ENCODE measurements around the gene TSHZ1.

Gene TSHZ1

DNA sequence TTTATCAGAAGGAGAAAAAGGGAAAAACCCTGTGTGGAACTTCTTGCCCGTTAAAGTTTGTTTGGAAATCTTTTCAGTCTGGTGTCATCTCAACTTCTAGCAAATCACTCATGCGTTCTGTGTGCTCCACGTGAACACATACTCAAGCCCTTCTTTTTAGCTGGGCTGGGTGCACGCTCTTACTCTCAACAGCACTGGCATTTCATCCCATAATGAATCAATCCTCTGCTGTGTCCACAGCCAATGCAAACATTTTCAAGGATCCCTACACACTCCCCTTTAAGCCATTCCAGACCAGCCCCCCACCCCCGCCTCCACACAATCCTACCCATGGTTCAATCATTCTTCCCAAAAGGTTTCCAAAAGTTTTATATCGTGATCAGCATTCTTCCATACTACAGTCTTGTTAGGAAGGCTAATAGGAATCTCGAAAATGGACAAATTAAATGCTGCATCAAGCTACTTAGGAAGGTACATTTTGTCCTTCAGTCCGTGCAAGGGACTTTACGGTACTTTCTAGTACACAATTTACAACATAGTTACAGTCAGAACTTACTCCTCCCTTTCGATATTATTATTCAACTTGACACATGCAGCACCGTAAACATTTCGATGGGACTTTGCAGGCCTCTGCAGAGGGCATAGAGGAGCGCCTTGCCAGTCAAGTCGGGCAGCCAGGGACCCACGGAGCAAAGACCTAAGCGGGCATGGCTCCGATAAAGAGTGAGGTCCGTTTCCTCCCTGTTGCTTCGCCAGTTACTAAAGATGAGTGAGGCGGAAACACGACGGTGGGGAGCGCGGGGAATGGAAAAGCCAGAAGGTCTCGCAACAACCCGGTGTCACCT lies 3.1 kb upstream of the TSHZ1 start:
- DNase-seq (ENCODE audit: low read depth) = no peak

DNA sequence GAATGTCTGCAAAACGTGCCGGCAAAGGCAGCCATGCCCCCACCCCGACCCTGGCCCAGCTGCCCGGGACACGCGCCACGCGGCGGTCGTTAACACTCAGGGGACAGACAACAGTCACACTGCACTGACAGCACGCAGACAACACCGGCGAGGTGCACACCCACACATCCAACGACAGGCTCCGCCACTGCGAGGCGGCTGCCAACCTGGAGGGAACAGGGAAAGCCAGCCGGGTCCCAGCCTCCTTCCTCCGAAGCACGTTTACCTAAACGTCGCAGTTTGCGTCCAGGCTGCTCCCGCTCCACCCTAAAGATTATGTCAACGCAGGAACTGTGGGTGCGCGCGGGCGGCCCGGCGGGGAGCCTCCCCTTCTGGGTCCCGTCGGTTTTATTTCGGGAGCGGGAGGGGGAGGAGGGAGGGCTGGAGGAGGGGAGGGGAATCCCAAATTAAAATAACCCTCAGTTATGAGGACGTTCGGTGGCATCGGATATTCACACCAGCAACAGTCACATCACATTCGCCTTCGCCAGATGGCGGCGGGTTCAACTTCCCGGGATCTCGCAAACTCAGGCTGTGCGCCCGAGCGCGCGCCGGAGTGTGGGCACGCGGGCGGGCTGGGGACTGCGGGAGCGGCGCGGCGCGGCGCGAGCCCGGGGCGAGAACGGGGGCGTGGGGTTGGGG lies 2.3 kb upstream of the TSHZ1 start:
- peak; percentile 26 for DNase-seq (ENCODE audit: low read depth)

DNA sequence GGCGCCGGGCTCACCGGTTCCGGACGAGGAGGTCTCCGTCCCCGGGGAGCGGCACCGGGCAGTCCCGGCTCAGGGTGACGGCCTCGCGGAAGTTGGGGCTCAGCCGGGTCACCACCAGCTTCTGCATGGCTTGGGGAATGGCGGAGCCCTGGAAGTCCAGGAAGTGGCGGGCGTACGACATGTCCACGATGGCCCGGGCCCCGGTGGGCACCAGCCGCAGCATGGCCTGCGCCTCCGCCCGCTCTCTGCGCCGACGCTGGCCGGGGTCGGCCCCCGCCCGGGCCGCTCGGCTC lies 1.8 kb upstream of the TSHZ1 start:
- no peak for DNase-seq (ENCODE audit: low read depth)

DNA sequence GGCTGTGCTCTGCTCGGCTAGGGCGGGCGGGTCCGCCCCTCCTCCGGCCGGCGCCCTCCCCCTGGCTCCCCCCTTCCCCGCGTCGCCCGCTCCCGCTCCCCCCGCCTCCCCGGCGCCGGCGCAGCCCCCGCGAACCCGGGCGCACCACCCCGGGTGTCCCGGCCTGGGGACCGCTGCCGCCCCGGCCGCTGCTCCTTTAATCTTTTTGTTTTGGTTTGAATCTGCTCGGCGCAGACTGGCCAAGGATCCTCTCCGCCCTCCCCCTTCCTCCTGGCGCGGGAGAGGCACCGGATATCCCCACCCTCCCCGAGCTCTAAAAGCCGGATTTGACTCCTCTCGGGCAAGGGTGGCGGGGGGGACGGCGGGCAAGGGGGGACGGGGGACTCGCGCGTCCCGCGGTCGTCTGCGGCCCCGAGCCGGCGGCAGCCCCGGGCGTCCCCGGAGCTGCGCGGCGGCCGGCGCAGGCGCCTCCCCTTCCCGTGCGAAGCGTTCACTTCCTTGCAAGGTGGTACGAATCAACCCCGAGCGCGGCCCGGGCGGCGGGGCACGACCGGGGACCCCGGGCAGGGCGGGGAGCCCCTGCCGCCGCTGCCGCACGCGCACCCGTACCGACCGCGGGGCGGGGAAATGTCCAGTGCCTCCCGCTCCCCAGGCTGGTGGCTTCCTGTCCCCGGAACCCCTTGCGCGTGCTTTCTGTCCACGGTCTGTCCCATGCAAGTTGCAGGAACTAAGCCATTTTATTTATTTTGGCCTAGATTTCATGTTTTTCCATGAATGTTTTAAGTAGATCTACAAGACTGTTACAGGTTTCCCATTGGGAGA lies 1.3 kb upstream of the TSHZ1 start, which contains the start of gene PTGR3:
Gene PTGR3, minus strand, starts transcription at position 11 of the 822 bp plus-strand sequence. CDS start 81 bp downstream, outside the sequence.
- DNase-seq (ENCODE audit: low read depth) = peak; percentile 60

DNA sequence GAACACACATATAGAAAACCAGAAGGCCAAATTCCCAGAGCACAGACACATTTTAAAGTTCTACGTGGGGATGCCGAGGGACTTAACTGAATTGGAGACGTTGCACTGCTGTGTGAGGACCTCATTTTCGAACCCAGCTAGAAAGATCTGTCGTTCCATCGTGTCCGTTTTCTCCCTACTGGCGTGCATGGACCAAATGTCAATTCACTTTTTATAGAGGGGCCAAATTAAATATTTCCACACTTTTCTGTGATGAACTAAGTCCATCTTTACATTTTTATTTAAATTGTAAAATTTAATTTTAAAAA lies 692 bp upstream of the TSHZ1 start:
- DNase-seq (ENCODE audit: low read depth) = no peak

DNA sequence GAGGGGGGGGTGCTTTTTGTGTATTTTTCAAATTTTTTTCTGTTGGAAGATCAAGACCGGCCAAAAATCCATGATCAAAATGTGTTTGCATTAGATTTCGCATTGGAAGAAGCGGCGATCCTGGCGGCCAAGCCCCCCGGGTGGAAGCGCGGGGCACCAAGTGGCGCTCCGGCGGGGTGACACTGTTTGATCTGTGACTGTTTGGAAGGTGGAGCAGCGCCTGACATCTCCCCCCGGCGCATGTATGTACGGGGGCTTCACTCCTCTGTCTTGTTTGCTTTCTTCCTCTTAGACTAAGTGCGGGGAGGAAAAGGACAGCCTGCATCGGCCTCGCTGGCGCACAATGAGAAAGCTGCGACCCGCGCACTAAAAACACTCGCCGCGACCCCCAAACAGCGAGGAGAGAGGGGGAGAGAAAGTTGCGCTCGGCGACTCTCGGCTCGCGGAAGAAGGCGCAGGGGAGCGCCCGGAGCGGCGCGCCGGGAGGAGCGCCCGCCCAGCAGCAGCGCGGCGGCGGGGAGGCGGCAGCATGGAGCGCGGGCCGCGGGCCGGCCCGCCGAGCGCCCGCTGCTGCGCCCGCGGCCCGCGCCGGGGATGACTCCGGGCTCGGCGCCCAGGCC lies 515 bp downstream of the TSHZ1 start:
- no peak for DNase-seq (ENCODE audit: low read depth)

DNA sequence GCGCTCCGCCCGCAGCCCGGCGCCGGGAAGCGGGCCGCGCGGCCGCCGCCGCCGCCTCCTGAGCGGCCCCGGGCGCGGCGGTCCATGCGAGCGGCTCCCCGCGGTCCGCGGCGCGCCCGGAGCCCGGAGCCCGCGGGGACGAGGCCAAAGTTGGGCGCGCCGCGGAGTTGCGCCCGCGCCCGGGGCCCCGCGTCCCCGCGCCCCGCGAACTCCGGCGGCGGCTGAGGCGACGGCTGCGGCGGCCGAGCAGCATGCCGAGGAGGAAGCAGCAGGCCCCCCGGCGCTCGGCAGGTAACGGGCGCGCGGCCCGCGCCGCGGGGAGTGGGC lies 992 bp downstream of the TSHZ1 start:
- no peak for DNase-seq (ENCODE audit: low read depth)

DNA sequence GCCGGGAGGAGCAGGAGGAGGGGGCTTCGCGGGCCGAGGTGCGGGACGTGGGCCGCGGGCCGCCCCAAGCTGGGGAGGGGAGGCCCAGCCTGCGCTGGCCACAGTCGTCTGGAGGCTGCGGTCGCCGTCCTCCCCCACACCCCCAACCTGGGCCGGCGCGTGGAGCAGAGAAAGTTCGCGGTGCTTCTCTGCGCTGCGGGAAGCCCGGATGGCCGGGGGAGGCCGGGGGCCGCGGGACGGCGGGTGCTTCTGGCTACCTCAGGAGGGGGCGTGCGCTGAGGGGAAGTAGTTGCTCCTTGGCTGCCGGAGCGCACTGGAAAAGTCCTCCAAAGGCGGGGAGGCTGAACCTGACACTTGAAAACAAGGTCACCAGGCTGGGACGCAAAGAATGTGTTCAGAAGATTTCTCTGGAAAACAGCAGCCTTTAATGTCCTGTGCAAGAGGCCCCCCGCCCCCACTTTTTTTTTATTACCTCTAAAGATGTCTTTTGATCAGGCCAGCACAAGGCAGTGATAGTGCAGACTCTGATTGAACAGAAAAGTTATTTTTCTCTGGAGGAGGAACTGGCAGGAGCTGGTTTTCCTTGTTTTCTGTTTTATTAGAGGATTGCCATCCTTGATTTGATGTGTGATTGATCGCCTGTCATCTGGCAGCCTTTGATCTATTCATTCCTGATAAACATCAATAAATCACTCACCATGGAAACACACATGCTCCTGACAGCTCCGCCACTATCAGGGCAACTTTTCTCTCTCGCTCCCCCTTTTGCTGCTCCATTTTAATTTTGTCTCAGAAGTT lies 1.6 kb downstream of the TSHZ1 start:
- no peak for DNase-seq (ENCODE audit: low read depth)

DNA sequence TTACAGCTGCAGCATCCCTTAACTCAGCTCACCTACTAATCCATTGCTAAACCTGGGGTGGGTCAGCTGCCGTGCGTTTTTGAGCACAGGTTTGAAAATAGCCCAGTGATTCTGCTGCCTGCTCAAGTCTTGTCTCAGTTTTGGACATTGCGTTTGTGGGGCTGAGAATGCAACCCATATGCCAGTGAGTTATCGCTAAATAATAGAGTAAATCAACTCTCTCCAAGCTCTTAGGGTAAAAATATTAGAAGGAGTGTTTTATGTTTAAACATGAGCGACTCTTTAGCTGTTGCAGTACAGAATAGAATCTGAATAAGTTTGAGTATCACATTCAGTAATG lies 2.1 kb downstream of the TSHZ1 start:
- no peak for DNase-seq (ENCODE audit: low read depth)

DNA sequence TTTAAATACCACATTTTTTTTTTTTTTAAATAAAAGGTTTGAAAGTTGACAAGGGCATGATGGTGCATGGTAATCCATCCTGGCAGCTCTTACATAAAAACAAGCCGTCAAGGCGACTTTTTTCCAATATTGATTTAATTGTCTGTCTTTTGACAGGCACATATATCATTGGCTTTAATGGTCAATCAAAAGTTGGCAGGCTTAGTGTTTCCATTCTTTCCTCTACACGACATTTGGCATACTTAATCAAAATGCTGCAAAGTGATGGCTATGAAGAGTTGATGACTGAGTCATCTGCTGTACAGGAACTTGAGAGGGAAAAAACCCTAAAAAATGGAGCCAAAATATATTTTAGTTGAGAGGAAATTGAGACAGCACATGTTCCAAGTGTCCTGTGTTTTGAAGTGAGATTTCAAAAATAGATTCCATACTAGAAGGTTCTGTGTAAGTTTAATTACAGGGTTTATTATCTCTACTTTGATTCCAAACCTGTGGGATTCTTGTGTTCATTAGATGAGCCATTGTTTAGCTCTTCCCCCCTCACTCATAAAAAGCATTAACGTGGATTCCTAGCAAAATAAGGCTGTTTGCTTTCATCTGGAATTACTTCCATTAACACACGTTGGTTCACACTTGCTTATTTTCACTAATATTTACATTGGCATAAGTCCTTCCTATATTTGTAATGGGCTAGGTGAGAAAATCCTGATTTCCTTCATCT lies 3.2 kb downstream of the TSHZ1 start:
- no peak for DNase-seq (ENCODE audit: low read depth)

DNA sequence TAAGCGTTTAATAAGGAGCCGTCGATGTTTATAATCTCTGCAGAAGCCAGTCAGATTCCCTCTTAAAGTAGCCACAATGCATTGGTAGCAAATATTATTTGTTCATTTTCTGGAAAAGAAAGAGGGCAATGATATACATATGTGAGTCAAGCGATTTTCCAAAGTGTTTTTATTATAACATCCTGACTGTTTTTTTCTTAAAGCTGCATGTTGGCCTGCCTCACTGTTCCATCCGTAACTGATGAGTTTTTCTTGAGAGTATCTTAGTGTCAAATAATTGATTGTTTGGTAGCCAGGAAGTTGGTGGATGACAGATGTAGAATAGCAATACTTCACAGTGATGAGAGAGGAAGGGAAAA lies 3.7 kb downstream of the TSHZ1 start:
- no peak for DNase-seq (ENCODE audit: low read depth)

DNA sequence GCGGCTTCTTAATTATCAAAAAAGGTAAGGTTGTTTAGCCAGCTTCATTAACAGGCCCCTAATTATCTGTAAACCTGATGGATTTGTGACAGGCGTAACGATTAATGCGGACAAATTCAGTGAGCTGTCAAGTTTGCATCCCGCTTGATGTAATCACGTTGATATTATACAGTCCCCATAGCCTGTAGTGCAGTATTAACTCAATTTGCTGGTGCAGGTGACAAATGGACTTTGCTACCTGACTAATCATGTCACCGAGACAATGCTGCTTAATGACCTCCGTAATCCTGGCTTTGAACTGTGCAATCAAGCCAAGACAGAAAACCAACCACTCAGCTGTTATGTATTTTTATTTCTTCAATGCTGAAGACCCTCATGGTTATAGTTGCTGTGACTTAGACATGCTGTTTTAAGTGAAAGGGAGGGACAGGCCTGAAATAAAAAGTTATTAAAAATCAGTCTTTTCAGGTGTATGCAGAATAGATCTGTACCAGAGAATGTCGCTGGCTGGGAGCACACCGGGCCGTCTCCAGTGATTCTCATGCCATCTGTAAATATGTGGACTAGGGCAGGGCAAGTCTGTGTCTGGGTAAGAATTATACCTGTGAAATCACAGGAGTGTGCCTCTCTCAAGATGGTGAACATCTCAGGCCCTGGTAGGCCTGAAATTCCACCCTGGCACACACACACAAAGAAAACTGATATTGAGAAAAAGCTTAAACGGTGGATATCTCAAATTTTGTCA lies 4.3 kb downstream of the TSHZ1 start:
- DNase-seq (ENCODE audit: low read depth) = no peak

DNA sequence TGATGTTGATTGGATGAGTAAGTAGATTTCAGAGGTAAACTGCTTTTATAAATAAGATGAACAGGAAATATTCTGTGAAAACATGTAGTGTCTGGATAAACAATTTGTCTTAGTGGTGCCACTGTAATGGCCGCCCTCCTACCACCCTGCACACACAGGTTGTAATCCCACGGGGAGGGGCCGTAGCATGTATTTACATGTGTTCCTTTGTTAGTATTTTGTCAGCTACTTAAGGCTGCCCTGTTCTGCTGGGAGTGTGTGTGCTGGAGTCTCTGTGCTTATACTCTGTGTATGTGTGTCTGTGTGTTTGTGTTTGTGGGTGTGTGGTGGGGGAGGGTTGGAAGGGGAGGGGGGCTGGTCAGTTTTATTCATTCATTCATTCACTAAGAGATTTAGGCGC lies 5.1 kb downstream of the TSHZ1 start:
- DNase-seq (ENCODE audit: low read depth) = no peak

DNA sequence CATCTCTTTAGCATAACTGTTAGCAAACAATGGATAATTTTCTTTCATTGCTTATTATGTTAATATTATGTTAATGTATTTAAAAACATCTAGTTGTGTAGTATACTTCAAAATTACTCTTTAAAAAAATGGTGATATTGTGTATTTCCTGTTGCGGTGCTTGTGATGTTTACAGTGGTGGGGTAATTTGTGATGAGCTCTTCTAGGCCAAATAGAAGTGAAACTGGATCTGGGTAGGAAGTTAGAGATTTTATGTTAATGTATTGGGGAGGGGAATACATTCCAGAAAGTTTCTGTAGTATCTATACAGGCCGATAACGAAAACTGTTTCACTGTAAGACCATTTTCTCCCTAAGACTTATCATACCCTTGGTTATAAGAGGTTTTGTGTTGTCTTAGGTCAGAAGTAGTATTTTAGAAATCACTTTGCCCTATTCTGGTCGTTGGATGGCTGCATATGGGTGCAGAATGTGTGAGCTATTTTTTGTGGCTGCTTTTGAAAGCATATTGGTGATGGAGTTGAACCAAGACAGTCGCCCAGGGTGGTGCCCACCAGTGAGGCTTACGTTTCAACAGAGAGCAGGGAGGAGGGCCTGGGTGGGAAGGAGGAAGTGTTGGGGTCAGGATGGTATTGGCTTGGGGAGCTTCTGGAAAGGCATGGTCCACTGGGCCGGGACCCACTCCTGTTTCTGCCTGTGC lies 5.8 kb downstream of the TSHZ1 start:
- DNase-seq (ENCODE audit: low read depth) = no peak

DNA sequence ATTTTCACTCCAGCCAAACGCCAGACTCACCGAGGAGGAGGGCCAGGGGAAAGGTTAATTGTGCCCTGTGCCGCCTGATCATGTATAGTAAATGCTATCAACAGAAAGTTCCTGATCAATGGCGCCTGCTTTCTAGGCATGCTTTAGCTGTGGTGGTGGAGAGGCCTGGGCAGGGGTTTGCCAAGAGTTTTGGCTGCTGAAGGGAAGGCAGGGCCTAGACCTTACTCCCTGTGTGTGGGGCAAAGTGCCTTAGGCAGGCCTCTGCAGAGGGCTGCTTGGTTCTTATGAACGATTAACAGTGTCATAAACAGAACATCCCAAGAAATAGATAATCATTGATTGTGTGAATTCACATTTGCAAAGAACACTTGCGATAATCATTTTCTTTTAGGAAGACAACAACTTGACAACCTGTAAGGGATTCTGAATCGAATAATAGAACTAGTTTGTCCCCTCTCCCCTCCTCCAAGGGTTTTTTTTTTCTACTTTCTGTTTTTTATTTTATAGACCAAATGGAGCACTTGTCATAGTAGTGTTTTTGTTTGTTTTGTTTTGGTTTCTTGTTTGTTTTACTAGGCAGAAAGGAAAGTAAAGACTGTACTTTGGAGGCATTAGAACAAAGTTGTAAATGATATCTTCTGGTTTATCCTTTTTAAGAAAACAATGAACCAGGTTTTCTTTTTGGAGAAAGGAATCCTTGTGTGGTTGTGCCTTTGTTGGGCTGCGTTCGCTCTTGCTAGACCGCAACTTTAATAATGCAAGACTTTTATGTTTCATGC lies 6.5 kb downstream of the TSHZ1 start:
- DNase-seq (ENCODE audit: low read depth) = no peak

DNA sequence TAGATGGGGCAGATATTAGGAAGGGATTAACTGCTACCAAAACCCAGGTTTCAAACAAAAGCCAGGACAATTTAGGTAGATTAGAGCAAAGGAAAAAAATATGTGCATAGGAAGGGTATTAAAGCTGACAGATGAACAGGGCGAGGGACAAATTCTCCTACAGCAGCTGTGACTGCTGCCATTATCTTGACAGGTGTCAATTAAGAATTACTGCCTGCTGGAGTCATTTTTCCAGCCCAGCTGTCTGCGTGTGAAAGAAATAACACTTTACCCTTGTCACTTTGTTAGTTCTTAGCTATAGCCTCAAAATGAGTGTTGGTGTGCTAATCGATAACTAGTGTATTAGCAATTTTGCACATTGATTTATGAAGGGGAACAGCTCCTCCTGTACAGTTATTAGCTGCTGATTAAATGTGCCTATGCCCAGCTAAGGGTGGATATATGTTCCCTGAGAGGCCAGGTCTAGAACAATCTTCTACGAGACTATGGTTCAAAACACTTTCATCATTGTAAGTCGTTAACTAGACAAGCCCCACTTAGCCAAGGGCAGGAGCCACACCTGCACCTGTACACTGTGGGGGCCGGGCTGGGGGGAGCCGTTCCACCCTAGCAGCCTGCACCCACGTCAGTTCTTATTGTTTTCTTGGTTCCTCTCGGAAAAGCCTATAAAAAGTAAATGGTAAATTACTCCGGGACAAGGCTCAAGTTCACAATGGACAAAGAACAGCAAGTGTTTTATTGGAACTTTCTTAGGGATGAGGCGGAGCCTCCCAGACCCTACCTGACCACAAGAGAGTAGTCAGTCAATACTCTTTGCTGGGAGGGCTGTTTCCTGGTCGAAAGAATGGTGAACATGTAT lies 7.7 kb downstream of the TSHZ1 start:
- no peak for DNase-seq (ENCODE audit: low read depth)

DNA sequence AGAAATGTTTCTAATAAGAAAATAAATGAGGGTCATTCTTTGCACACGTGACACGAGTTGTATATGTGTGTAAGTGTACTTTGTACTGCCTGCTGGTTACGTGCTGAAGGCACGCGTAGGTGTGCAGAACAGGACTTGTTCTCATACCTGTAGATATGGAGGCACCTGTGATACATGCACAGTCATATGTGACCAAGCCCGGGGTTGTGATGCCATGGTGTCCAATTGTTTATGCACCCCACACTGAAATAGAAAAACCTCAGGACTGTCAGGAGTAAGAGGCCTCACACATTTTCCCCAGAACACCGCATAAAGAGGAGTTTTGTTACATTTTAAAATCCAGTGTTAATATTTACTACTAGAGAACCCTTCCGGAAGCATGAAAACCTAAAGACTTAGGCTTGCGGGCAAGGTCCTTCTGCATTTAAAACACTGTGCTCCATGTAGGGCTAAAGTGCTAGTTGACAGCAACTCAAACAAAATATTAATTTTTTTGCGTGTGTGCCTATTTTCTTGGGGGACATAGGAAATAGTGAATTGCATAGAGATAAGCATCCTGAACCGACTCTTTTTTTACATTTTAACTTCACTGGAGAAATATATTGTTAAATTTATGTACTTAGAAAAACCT lies 9.3 kb downstream of the TSHZ1 start:
- DNase-seq (ENCODE audit: low read depth) = no peak

All from stimulated activated CD8-positive, alpha-beta memory T cell treated with anti-CD3 and anti-CD28 coated beads, Interleukin-12 subunit alpha, Interleukin-12 subunit beta, amount 100 ng/mL, for 4 hours (primary cell).